H1 (cell line): ENCODE results near the gene PIK3R1. TPM values are rescaled to one million over a fixed set of nuclear protein-coding genes. Genes with fewer than 3 reads are reported as not detected.
A peak's percentile ranks its signal among the peaks of the same experiment; 100 is the strongest.

Experiments used
- CTCF ChIA-PET: fragments of 300-600 bp; sonication (Branson Sonifier 250); formaldehyde crosslinking; loops from one replicate; lab custom pipeline; 2021; ENCODE audit not compliant: partially characterized antibody; lab: Charles Lee
- POLR2A ChIA-PET: fragments of 300-600 bp; sonication (Branson Sonifier 250); formaldehyde crosslinking; loops from one replicate; lab custom pipeline; 2021; ENCODE audit warnings: inconsistent platforms; ENCODE audit not compliant: partially characterized antibody; lab: Charles Lee
- DNase-seq, 2 experiments: peaks; one replicate each; pipeline versions ENCODE4 v3.0.0 to v3.0.0-alpha.2; 2010 to 2022; ENCODE audit warnings: low spot score in 2 of 2, low read depth in 1 of 2, mixed read lengths in 1 of 2
- FAIRE-seq: peaks from 2 replicates; lab custom pipeline; 2011; peaks lifted over from hg19 to GRCh38; lab: Jason Lieb, UNC
- H2AFZ ChIP-seq: 2 replicates; pipeline ENCODE4 v1.8.1; 2012; ENCODE audit warnings: low read length, inconsistent platforms
- H2AK5ac ChIP-seq: 2 replicates; pipeline ENCODE4 v1.6.1; 2013; ENCODE audit warnings: low read depth, low read length
- H2BK120ac ChIP-seq: replicated peaks from 2 replicates; pipeline ENCODE3; 2013; ENCODE audit warnings: low read depth, low read length, inconsistent platforms
- H2BK12ac ChIP-seq: 2 replicates; pipeline ENCODE4 v1.6.1; 2013; ENCODE audit warnings: low read depth, low read length
- H2BK15ac ChIP-seq: 2 replicates; pipeline ENCODE4 v1.6.1; 2013; ENCODE audit warnings: low read length
- H2BK20ac ChIP-seq: 2 replicates; pipeline ENCODE4 v1.6.1; 2013; ENCODE audit warnings: low read length
- H2BK5ac ChIP-seq: 2 replicates; pipeline ENCODE4 v1.6.1; 2013; ENCODE audit warnings: low read depth, low read length
- H3K14ac ChIP-seq: 2 replicates; pipeline ENCODE4 v1.6.1; 2013; ENCODE audit warnings: inconsistent platforms; ENCODE audit not compliant: insufficient read length
- H3K18ac ChIP-seq: 2 replicates; pipeline ENCODE4 v1.6.1; 2013; ENCODE audit warnings: low read length; ENCODE audit errors: extremely low read depth
- H3K23ac ChIP-seq: 2 replicates; pipeline ENCODE4 v1.6.1; 2013; ENCODE audit warnings: inconsistent platforms; ENCODE audit not compliant: insufficient read length
- H3K23me2 ChIP-seq: 2 replicates; pipeline ENCODE4 v1.6.1; 2013; ENCODE audit warnings: low read depth, low read length
- H3K27ac ChIP-seq: 2 replicates; pipeline ENCODE4 v1.6.1; 2011; ENCODE audit warnings: low read depth, low read length, inconsistent platforms
- H3K27me3 ChIP-seq, 4 experiments: replicated peaks in 1 of 4; 1 replicate in 1 of 4; 2 replicates in 3 of 4; pipeline versions ENCODE4 v1.6.1 to v1.8.1; 2011 to 2013; ENCODE audit warnings: low read length in 3 of 4, mild to moderate bottlenecking in 3 of 4, inconsistent platforms in 2 of 4, mixed read lengths in 2 of 4, moderate library complexity in 1 of 4; ENCODE audit not compliant: control insufficient read depth in 3 of 4, insufficient read depth in 3 of 4; ENCODE audit errors: extremely low read depth in 1 of 4
- H3K36me3 ChIP-seq, 4 experiments: 2 replicates each; pipeline versions ENCODE4 v1.6.1 to v1.8.1; 2011 to 2013; ENCODE audit warnings: mild to moderate bottlenecking in 4 of 4, low read length in 3 of 4, moderate library complexity in 2 of 4, control low read depth in 1 of 4, inconsistent platforms in 1 of 4; ENCODE audit not compliant: insufficient read depth in 4 of 4, control insufficient read depth in 2 of 4
- H3K4ac ChIP-seq: replicated peaks from 2 replicates; pipeline ENCODE3; 2013; ENCODE audit warnings: low read length, low read depth, mixed read lengths, inconsistent platforms; ENCODE audit not compliant: insufficient read length
- H3K4me1 ChIP-seq, 4 experiments: replicated peaks in 1 of 4; 1 replicate in 1 of 4; 2 replicates in 3 of 4; pipeline versions ENCODE4 v1.6.1 to v1.8.1; 2011 to 2013; ENCODE audit warnings: low read length in 3 of 4, inconsistent platforms in 2 of 4, mixed read lengths in 1 of 4; ENCODE audit not compliant: insufficient read depth in 4 of 4, control insufficient read depth in 3 of 4
- H3K4me2 ChIP-seq, 2 experiments: 2 replicates each; pipeline versions ENCODE4 v1.6.1 to v1.8.1; 2011 to 2013; ENCODE audit warnings: low read depth in 2 of 2, low read length in 2 of 2, control low read depth in 1 of 2, inconsistent platforms in 1 of 2, mild to moderate bottlenecking in 1 of 2; ENCODE audit not compliant: insufficient read depth in 1 of 2
- H3K4me3 ChIP-seq, 4 experiments: fragments of 200-600, 300-600 bp in 1 of 4; sonication (generic), shearing (Covaris generic), sonication (Bioruptor Twin) in 1 of 4; 2 replicates each; pipeline versions ENCODE4 v1.5.1 to v1.8.1; 2011 to 2016; ENCODE audit warnings: low read length in 4 of 4, low read depth in 3 of 4, control low read depth in 2 of 4, inconsistent platforms in 2 of 4, mild to moderate bottlenecking in 2 of 4, mixed read lengths in 1 of 4, moderate library complexity in 1 of 4; ENCODE audit not compliant: insufficient read depth in 2 of 4; ENCODE audit errors: extremely low read depth in 1 of 4
- H3K56ac ChIP-seq: replicated peaks from 2 replicates; pipeline ENCODE3; 2013; ENCODE audit warnings: low read depth, mild to moderate bottlenecking, mixed read lengths, low read length, inconsistent platforms; ENCODE audit not compliant: insufficient read length
- H3K79me1 ChIP-seq: 2 replicates; pipeline ENCODE4 v1.6.1; 2013; ENCODE audit warnings: low read depth, low read length, control low read depth
- H3K79me2 ChIP-seq, 2 experiments: 2 replicates each; pipeline versions ENCODE4 v1.6.1 to v1.8.1; 2012 to 2013; ENCODE audit warnings: low read length in 2 of 2, mild to moderate bottlenecking in 2 of 2, inconsistent platforms in 1 of 2; ENCODE audit not compliant: insufficient read depth in 2 of 2, control insufficient read depth in 1 of 2
- H3K9ac ChIP-seq, 4 experiments: replicated peaks in 1 of 4; 1 replicate in 1 of 4; 2 replicates in 3 of 4; pipeline versions ENCODE4 v1.6.1 to v1.8.1; 2011 to 2013; ENCODE audit warnings: low read depth in 3 of 4, low read length in 3 of 4, control low read depth in 2 of 4, mild to moderate bottlenecking in 2 of 4, moderate library complexity in 2 of 4, inconsistent platforms in 1 of 4; ENCODE audit errors: extremely low read depth in 1 of 4
- H3K9me3 ChIP-seq, 2 experiments: 2 replicates each; pipeline versions ENCODE4 v1.6.1 to v1.8.1; 2012 to 2013; ENCODE audit warnings: mild to moderate bottlenecking in 2 of 2, moderate library complexity in 2 of 2, control low read depth in 1 of 2, inconsistent platforms in 1 of 2, low read depth in 1 of 2, low read length in 1 of 2, mixed read lengths in 1 of 2; ENCODE audit not compliant: insufficient read depth in 2 of 2
- H4K20me1 ChIP-seq, 2 experiments: replicated peaks in 1 of 2; 2 replicates each; pipeline versions ENCODE3 to v1.8.1; 2011 to 2013; ENCODE audit warnings: inconsistent platforms in 2 of 2, low read length in 2 of 2, mild to moderate bottlenecking in 1 of 2; ENCODE audit not compliant: insufficient read depth in 2 of 2, control insufficient read depth in 1 of 2
- H4K5ac ChIP-seq: 2 replicates; pipeline ENCODE4 v1.6.1; 2013; ENCODE audit warnings: low read length, low read depth, mixed read lengths, inconsistent platforms; ENCODE audit not compliant: insufficient read length
- H4K8ac ChIP-seq: 2 replicates; pipeline ENCODE4 v1.8.0; 2013; ENCODE audit warnings: mild to moderate bottlenecking, moderate library complexity, low read length, inconsistent platforms; ENCODE audit not compliant: insufficient read depth; ENCODE audit errors: extremely low read depth
- H4K91ac ChIP-seq: replicated peaks from 2 replicates; pipeline ENCODE3; 2013; ENCODE audit warnings: low read length, mixed read lengths, inconsistent platforms; ENCODE audit not compliant: insufficient read length
- CEBPB ChIP-seq: IDR thresholded peaks from 2 replicates; pipeline ENCODE4 v1.6.1; 2012; ENCODE audit warnings: low read depth, low read length
- HDAC2 ChIP-seq, 2 experiments: fragments of 300-600 bp in 1 of 2; sonication (generic) in 1 of 2; IDR thresholded peaks; 2 replicates each; pipeline ENCODE4 v1.6.1; 2011 to 2012; ENCODE audit warnings: low read depth in 2 of 2, low read length in 2 of 2, mild to moderate bottlenecking in 2 of 2, moderate library complexity in 2 of 2, borderline replicate concordance in 1 of 2, inconsistent platforms in 1 of 2
- WGBS, 2 experiments: shearing (Covaris generic) in 1 of 2; methylation state at CpG; one replicate each; pipeline versions ENCODE4 v1.1.6 to v1.1.7; 2013 to 2015; ENCODE audit warnings: low lambda C conversion rate in 2 of 2, mixed read lengths in 2 of 2, inconsistent platforms in 1 of 2, low coverage in 1 of 2, missing lambda C conversion rate in 1 of 2; ENCODE audit not compliant: insufficient replicate concordance in 2 of 2, insufficient coverage in 1 of 2, insufficient read length in 1 of 2; ENCODE audit errors: extremely low coverage in 1 of 2, missing lambda C conversion rate in 1 of 2; 5-methylcytosine and 5-hydroxymethylcytosine counted together
- polyA plus RNA-seq, 7 experiments: library from polyadenylated mRNA; depleted of rRNA in 3 of 7; stranded (reverse) in 5 of 7; unstranded in 2 of 7; fragments of >200 nt in 5 of 7; fragments of 200-250 nt in 2 of 7; gene quantifications; 1 replicate in 5 of 7; 2 replicates in 1 of 7; 4 replicates in 1 of 7; pipeline versions ENCODE4 v1.2.1 to v1.2.3, GENCODE V29; 2011 to 2013; ENCODE audit warnings: missing spikeins in 2 of 7, mixed read lengths in 2 of 7
- total RNA-seq: library from RNA; stranded (reverse); fragmentation: NEBNext Ultra II Directional; extraction: Animal tissue kit (Norgen Biotek cat#: 25700); gene quantifications from 2 replicates; pipeline ENCODE4 v1.2.1, GENCODE V29; 2021

The PIK3R1 gene
- total and polyA plus RNA-seq, 2 of the 8 experiments (the other 6 are each of a cell fraction or from before 2014, with no cell fraction given), result 2.3 to 13.7 TPM

DNA sequence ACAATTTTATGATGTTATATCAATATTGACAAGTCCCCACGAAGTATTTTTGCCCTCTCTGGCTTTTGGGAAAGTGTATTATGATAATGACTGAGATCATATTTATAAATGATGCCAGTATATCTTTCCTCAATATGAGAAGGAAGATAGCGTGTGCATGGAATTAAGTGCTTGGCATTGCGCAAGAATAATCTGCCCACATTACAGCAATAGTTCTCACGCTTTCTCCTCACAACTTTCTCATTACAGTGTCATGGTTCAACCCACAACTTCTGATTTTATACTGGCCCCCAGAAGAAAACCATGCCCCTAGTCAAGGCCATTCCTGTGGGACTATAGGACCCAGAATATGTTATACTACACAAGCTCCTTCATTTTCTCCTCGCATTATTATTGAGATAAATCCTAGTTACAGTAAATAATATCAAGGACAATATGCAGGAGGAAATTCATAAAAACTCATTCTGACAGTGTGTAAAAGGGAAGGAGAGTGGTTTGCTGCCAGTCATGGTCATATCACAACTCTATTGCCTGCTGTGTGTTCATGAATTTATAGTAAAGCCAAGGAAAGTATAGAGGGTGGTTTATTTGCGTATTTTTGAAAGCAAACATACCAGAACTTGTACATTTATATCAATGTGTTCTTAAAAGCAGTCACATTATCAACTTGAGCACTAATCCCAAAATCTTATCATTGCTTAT, 114.1 kb downstream of the PIK3R1 start:
- no peak overlapping the region for H3K27ac ChIP-seq
- no peak overlapping the region for H2AK5ac ChIP-seq
- no peak for FAIRE-seq
- no peak overlapping the region for H2BK20ac ChIP-seq
- H3K4me3 ChIP-seq, result no peak overlapping the region
- no peaks in the 10 kb centered on the region for H3K4me1 ChIP-seq
- no peak overlapping the region for H3K4ac ChIP-seq
- no peak overlapping the region for H3K4me2 ChIP-seq
- H2BK120ac ChIP-seq, result no peak overlapping the region
- no peak overlapping the region for H2BK15ac ChIP-seq
- no peak overlapping the region for H3K14ac ChIP-seq
- no peak for DNase-seq
- no peak overlapping the region for H4K5ac ChIP-seq
- H2BK5ac ChIP-seq, result no peak overlapping the region
- CTCF ChIA-PET, result no interaction called here
- H4K8ac ChIP-seq, result no peak overlapping the region
- H3K23me2 ChIP-seq, result no peaks in the 10 kb centered on the region; the same call in 1 of the 2 replicates
- no peaks in the 10 kb centered on the region for H3K79me1 ChIP-seq
- no peak overlapping the region for H2BK12ac ChIP-seq
- H4K20me1 ChIP-seq, result no peaks in the 10 kb centered on the region
- H3K79me2 ChIP-seq, result no peaks in the 10 kb centered on the region
- H2AFZ ChIP-seq, result no peak overlapping the region
- no peak overlapping the region for H4K91ac ChIP-seq
- peaks cover 0 to 4% of the 10 kb centered on the region in 2 experiments; a peak in 1 of 4 replicates for H3K9me3 ChIP-seq
- no peaks in the 10 kb centered on the region for H3K27me3 ChIP-seq
- H3K9ac ChIP-seq, result no peak overlapping the region
- no peak overlapping the region for H3K18ac ChIP-seq
- no peak overlapping the region for H3K56ac ChIP-seq
- no peak overlapping the region for H3K23ac ChIP-seq
- TF ChIP-seq HDAC2 (IDR thresholded peaks at IDR 0.05; ENCODE audit: borderline replicate concordance in 1 of 2, low read depth in 2 of 2, low read length in 2 of 2) (no peak), CEBPB (peak; percentile 80)
- POLR2A ChIA-PET, result no interaction called here
- WGBS, 2 experiments, result 93% methylated on average over 6 of the region's 6 CpGs; no CpG with 5 or more reads in 1 of the 2 experiments
- H3K36me3 ChIP-seq, result no peaks in the 10 kb centered on the region
